ENCODE data around the gene GPD1L.

Gene GPD1L

GRCh38 chr3:32176989-32177701 is 70.7 kb downstream of the GPD1L start:
- Histone ChIP-seq H3K4me3 (ENCODE audit: insufficient read depth in 1 of 2, low read depth in 1 of 2, low read length in 2 of 2) (no peak overlapping the region), H3K14ac (ENCODE audit: low read length in 2 of 2) (no peak overlapping the region), H3K23ac (ENCODE audit: low read length in 2 of 2) (no peak overlapping the region), H2BK120ac (ENCODE audit: low read depth, low read length) (no peak overlapping the region), H3K4me1 (ENCODE audit: control insufficient read depth, insufficient read depth, low read depth, low read length) (peaks cover 2% of the 10 kb centered on the region), H2AK5ac (ENCODE audit: low read length, severe bottlenecking) (no peak overlapping the region), H3K4ac (ENCODE audit: low read depth in 1 of 2, low read length in 2 of 2) (no peak overlapping the region), H2AFZ (ENCODE audit: low read depth, low read length) (no peak overlapping the region), H3K27ac (ENCODE audit: low read length, poor library complexity, severe bottlenecking) (no peak overlapping the region), H3K36me3 (ENCODE audit: control insufficient read depth in 1 of 2, insufficient read depth in 2 of 2, low read depth in 1 of 2, low read length in 2 of 2) (no peaks in the 10 kb centered on the region), H3K9ac (ENCODE audit: low read length) (no peak overlapping the region), H4K8ac (ENCODE audit: low read length) (no peak overlapping the region), H3K18ac (ENCODE audit: low read depth in 1 of 2, low read length in 2 of 2) (no peak overlapping the region), H3K79me1 (replicated peaks; ENCODE audit: low read length, poor library complexity, severe bottlenecking) (no peaks in the 10 kb centered on the region), H2BK5ac (ENCODE audit: low read depth, low read length, poor library complexity, severe bottlenecking) (no peak overlapping the region), H3K27me3 (ENCODE audit: control insufficient read depth in 1 of 2, insufficient read depth in 1 of 2, low read length in 2 of 2) (peaks cover 0 to 16% of the 10 kb centered on the region in 2 experiments), H4K91ac (ENCODE audit: low read length) (no peak overlapping the region), H3K9me3 (ENCODE audit: control insufficient read depth, low read length) (peaks cover 4% of the 10 kb centered on the region), H3K4me2 (ENCODE audit: low read length, poor library complexity, severe bottlenecking) (no peak overlapping the region), H2BK12ac (ENCODE audit: low read length in 2 of 2) (no peak overlapping the region), H2BK15ac (ENCODE audit: low read depth, poor library complexity, severe bottlenecking) (no peak overlapping the region)
- DNase-seq: peak; percentile 64
- WGBS: 21% methylated on average over 9 of the region's 9 CpGs

GRCh38 chr3:32177702-32178198 is 71.3 kb downstream of the GPD1L start:
- H2BK15ac ChIP-seq (ENCODE audit: low read depth, poor library complexity, severe bottlenecking): no peak overlapping the region
- H2BK5ac ChIP-seq (ENCODE audit: low read depth, low read length, poor library complexity, severe bottlenecking): no peak overlapping the region
- no peak overlapping the region for H2AFZ ChIP-seq (ENCODE audit: low read depth, low read length)
- no peak overlapping the region for H3K23ac ChIP-seq (ENCODE audit: low read length in 2 of 2)
- H3K36me3 ChIP-seq (ENCODE audit: control insufficient read depth in 1 of 2, insufficient read depth in 2 of 2, low read depth in 1 of 2, low read length in 2 of 2): no peaks in the 10 kb centered on the region
- no peak overlapping the region for H4K8ac ChIP-seq (ENCODE audit: low read length)
- no peak overlapping the region for H3K9ac ChIP-seq (ENCODE audit: low read length)
- peaks cover 0 to 16% of the 10 kb centered on the region in 2 experiments for H3K27me3 ChIP-seq (ENCODE audit: control insufficient read depth in 1 of 2, insufficient read depth in 1 of 2, low read length in 2 of 2)
- peak; percentile 71 for DNase-seq
- H2BK12ac ChIP-seq (ENCODE audit: low read length in 2 of 2): no peak overlapping the region
- H3K14ac ChIP-seq (ENCODE audit: low read length in 2 of 2): no peak overlapping the region
- H4K91ac ChIP-seq (ENCODE audit: low read length): no peak overlapping the region
- H3K4me2 ChIP-seq (ENCODE audit: low read length, poor library complexity, severe bottlenecking): no peak overlapping the region
- no peak overlapping the region for H2AK5ac ChIP-seq (ENCODE audit: low read length, severe bottlenecking)
- H3K4me1 ChIP-seq (ENCODE audit: control insufficient read depth, insufficient read depth, low read depth, low read length): peaks cover 2% of the 10 kb centered on the region
- H3K9me3 ChIP-seq (ENCODE audit: control insufficient read depth, low read length): no peaks in the 10 kb centered on the region
- no peak overlapping the region for H3K18ac ChIP-seq (ENCODE audit: low read depth in 1 of 2, low read length in 2 of 2)
- H3K4ac ChIP-seq (ENCODE audit: low read depth in 1 of 2, low read length in 2 of 2): no peak overlapping the region
- no peak overlapping the region for H2BK120ac ChIP-seq (ENCODE audit: low read depth, low read length)
- H3K79me1 ChIP-seq (replicated peaks; ENCODE audit: low read length, poor library complexity, severe bottlenecking): no peaks in the 10 kb centered on the region
- no peak overlapping the region for H3K4me3 ChIP-seq (ENCODE audit: insufficient read depth in 1 of 2, low read depth in 1 of 2, low read length in 2 of 2)
- 44% methylated on average over 5 of the region's 5 CpGs for WGBS
- no peak overlapping the region for H3K27ac ChIP-seq (ENCODE audit: low read length, poor library complexity, severe bottlenecking)

DNA sequence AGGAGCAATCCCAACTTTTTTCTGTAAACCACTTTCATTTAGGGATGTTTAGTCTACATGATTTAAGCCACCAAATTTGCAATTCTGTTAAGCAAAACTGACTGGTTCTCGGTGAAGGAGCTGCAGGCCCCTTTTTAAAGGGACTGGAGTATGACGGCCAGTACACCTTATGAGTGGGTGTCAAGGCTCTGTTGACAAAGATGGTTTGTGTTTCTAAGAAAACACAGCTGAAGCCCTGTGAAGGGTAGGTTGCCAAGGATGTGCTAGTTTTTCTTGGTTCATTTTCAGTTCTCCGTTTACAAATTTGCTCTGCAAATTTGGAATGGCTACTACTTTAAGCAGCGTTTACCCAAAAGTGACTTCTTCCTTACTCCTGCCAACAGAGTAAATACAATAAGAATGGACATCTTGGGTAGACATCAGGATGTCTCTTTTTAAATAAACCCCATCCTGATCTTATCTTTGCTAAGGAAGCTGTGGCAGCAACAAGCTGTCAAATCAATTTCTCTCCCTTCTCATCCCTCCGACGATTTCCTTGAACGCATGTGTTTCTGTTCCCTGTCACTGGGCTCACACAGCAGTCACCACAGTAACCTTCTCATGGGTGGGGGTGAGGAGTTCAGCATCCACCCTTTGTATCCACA is 73.8 kb downstream of the GPD1L start:
- H2BK120ac ChIP-seq (ENCODE audit: low read depth, low read length): no peak overlapping the region
- H3K36me3 ChIP-seq (ENCODE audit: control insufficient read depth in 1 of 2, insufficient read depth in 2 of 2, low read depth in 1 of 2, low read length in 2 of 2): no peaks in the 10 kb centered on the region
- H2AK5ac ChIP-seq (ENCODE audit: low read length, severe bottlenecking): no peak overlapping the region
- no peak overlapping the region for H3K4ac ChIP-seq (ENCODE audit: low read depth in 1 of 2, low read length in 2 of 2)
- 66% methylated on average over 7 of the region's 7 CpGs for WGBS
- H4K8ac ChIP-seq (ENCODE audit: low read length): no peak overlapping the region
- no peak overlapping the region for H2BK15ac ChIP-seq (ENCODE audit: low read depth, poor library complexity, severe bottlenecking)
- no peak overlapping the region for H3K4me2 ChIP-seq (ENCODE audit: low read length, poor library complexity, severe bottlenecking)
- no peaks in the 10 kb centered on the region for H3K9me3 ChIP-seq (ENCODE audit: control insufficient read depth, low read length)
- H4K91ac ChIP-seq (ENCODE audit: low read length): no peak overlapping the region
- H3K23ac ChIP-seq (ENCODE audit: low read length in 2 of 2): no peak overlapping the region
- H2AFZ ChIP-seq (ENCODE audit: low read depth, low read length): no peak overlapping the region
- H3K4me1 ChIP-seq (ENCODE audit: control insufficient read depth, insufficient read depth, low read depth, low read length): peaks cover 2% of the 10 kb centered on the region
- no peak overlapping the region for H3K4me3 ChIP-seq (ENCODE audit: insufficient read depth in 1 of 2, low read depth in 1 of 2, low read length in 2 of 2)
- H3K79me1 ChIP-seq (replicated peaks; ENCODE audit: low read length, poor library complexity, severe bottlenecking): no peaks in the 10 kb centered on the region
- H2BK5ac ChIP-seq (ENCODE audit: low read depth, low read length, poor library complexity, severe bottlenecking): no peak overlapping the region
- no peak overlapping the region for H3K27ac ChIP-seq (ENCODE audit: low read length, poor library complexity, severe bottlenecking)
- H2BK12ac ChIP-seq (ENCODE audit: low read length in 2 of 2): no peak overlapping the region
- H3K14ac ChIP-seq (ENCODE audit: low read length in 2 of 2): no peak overlapping the region
- no peak overlapping the region for H3K18ac ChIP-seq (ENCODE audit: low read depth in 1 of 2, low read length in 2 of 2)
- DNase-seq: no peak
- peaks cover 0 to 16% of the 10 kb centered on the region in 2 experiments for H3K27me3 ChIP-seq (ENCODE audit: control insufficient read depth in 1 of 2, insufficient read depth in 1 of 2, low read length in 2 of 2)
- H3K9ac ChIP-seq (ENCODE audit: low read length): no peak overlapping the region

DNA sequence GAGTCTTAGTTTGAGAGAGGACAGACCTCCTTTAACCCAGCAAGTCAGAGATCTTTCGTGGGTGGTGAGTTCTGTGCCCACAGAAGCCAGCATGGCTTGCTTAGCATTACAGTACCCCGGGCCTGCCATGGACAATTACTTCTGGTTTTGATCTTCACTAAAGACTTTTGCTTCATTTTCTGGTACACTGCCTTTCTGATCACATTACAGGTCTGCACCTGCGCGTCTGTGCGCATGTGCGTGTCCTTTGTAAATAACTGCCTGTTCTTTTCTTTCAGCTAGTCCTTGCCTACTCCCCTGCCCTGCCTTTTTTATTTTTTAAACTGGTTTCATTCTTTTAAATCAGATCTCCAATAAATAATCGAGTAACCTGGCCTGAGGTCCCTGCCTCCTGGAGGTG is 74.9 kb downstream of the GPD1L start:
- Histone ChIP-seq H2BK120ac (ENCODE audit: low read depth, low read length) (no peak overlapping the region), H3K9me3 (ENCODE audit: control insufficient read depth, low read length) (no peaks in the 10 kb centered on the region), H3K18ac (ENCODE audit: low read depth in 1 of 2, low read length in 2 of 2) (no peak overlapping the region), H3K4me1 (ENCODE audit: control insufficient read depth, insufficient read depth, low read depth, low read length) (peaks cover 2% of the 10 kb centered on the region), H3K23ac (ENCODE audit: low read length in 2 of 2) (no peak overlapping the region), H3K79me1 (replicated peaks; ENCODE audit: low read length, poor library complexity, severe bottlenecking) (no peaks in the 10 kb centered on the region), H3K27me3 (ENCODE audit: control insufficient read depth in 1 of 2, insufficient read depth in 1 of 2, low read length in 2 of 2) (peaks cover 0 to 16% of the 10 kb centered on the region in 2 experiments), H2BK12ac (ENCODE audit: low read length in 2 of 2) (no peak overlapping the region), H4K8ac (ENCODE audit: low read length) (no peak overlapping the region), H3K9ac (ENCODE audit: low read length) (no peak overlapping the region), H3K4ac (ENCODE audit: low read depth in 1 of 2, low read length in 2 of 2) (no peak overlapping the region), H3K4me3 (ENCODE audit: insufficient read depth in 1 of 2, low read depth in 1 of 2, low read length in 2 of 2) (no peak overlapping the region), H3K27ac (ENCODE audit: low read length, poor library complexity, severe bottlenecking) (no peak overlapping the region), H2AFZ (ENCODE audit: low read depth, low read length) (no peak overlapping the region), H3K14ac (ENCODE audit: low read length in 2 of 2) (no peak overlapping the region), H4K91ac (ENCODE audit: low read length) (no peak overlapping the region), H2AK5ac (ENCODE audit: low read length, severe bottlenecking) (no peak overlapping the region), H3K4me2 (ENCODE audit: low read length, poor library complexity, severe bottlenecking) (no peak overlapping the region), H3K36me3 (ENCODE audit: control insufficient read depth in 1 of 2, insufficient read depth in 2 of 2, low read depth in 1 of 2, low read length in 2 of 2) (no peaks in the 10 kb centered on the region), H2BK5ac (ENCODE audit: low read depth, low read length, poor library complexity, severe bottlenecking) (no peak overlapping the region), H2BK15ac (ENCODE audit: low read depth, poor library complexity, severe bottlenecking) (no peak overlapping the region)
- WGBS: 94% methylated on average over 7 of the region's 7 CpGs
- no peak for DNase-seq
